OCI-LY3 (cell line): Measurements from ENCODE around the gene DPP10.

Experiments used
- EZH2phosphoT487 ChIP-seq: fragments of 200-600 bp; shearing (Covaris generic); IDR thresholded peaks from 2 replicates; pipeline ENCODE4 v1.6.1; 2018; ENCODE audit warnings: antibody characterized with exemption, mixed run types, low read depth
- TF ChIP-seq, protein P1 (sequence below): fragments of 200-600, 300-600 bp; sonication (generic); IDR thresholded peaks from 2 replicates; pipeline ENCODE4 v1.5.1; 2014; ENCODE audit warnings: antibody characterized with exemption, low read length, low read depth

DNA sequence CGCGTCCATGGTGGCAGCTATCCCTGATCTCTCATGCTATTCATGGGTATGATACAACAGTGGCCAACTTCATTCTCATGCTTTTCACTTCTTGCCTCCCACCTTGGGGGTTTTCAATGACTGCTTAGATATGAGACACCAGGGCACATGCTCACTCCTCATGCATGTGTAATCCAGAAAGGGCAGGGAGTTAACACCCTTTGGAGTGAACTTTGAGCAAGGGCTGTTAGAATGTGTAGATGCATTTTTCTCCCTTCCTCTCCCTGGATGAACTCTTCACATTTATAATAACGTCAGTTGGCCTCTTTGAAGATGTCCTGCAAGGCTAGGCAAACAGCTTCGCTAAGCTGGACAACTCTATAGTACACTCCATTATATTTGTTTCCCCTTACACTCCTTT, 56.7 kb downstream of the DPP10 start:
- TF ChIP-seq, protein P1, sequence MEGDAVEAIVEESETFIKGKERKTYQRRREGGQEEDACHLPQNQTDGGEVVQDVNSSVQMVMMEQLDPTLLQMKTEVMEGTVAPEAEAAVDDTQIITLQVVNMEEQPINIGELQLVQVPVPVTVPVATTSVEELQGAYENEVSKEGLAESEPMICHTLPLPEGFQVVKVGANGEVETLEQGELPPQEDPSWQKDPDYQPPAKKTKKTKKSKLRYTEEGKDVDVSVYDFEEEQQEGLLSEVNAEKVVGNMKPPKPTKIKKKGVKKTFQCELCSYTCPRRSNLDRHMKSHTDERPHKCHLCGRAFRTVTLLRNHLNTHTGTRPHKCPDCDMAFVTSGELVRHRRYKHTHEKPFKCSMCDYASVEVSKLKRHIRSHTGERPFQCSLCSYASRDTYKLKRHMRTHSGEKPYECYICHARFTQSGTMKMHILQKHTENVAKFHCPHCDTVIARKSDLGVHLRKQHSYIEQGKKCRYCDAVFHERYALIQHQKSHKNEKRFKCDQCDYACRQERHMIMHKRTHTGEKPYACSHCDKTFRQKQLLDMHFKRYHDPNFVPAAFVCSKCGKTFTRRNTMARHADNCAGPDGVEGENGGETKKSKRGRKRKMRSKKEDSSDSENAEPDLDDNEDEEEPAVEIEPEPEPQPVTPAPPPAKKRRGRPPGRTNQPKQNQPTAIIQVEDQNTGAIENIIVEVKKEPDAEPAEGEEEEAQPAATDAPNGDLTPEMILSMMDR, result no peak
- no peak for TF ChIP-seq EZH2phosphoT487
